GM12878 (cell line): ENCODE data around the gene AK8. TPM values are rescaled to one million over a fixed set of nuclear protein-coding genes. Genes with fewer than 3 reads are reported as not detected.

Source experiments
- ATAC-seq: fragments of 200-7000 bp; cut with Tn5 transposase; 3 replicates; pipeline ENCODE4 v1.9.1; 2020; ENCODE audit warnings: mild to moderate bottlenecking, moderate library complexity
- BruUV-seq: library from RNA; stranded (reverse); fragments of 400-500 nt; replicated peaks from 2 replicates; lab custom pipeline; 2021; lab: Mats Ljungman, UMichigan
- CTCF ChIA-PET: fragments of 300-600 bp; sonication (Branson Sonifier 250); formaldehyde crosslinking; extraction: SDS; loops from one replicate; lab custom pipeline; 2021; ENCODE audit warnings: inconsistent platforms; lab: Yijun Ruan, JAX
- POLR2A ChIA-PET: fragments of 350-600 bp; formaldehyde crosslinking; extraction: SDS; loops from one replicate; lab custom pipeline; 2021; ENCODE audit warnings: inconsistent platforms; lab: Charles Lee
- RAD21 ChIA-PET: fragments of 300-600 bp; sonication (Branson Sonifier 250); formaldehyde crosslinking; loops from one replicate; lab custom pipeline; 2023; ENCODE audit warnings: antibody characterized with exemption; ENCODE audit not compliant: unreplicated experiment; lab: Charles Lee
- SMC1A ChIA-PET: fragments of 300-600 bp; sonication (Branson Sonifier 250); formaldehyde crosslinking; loops from one replicate; lab custom pipeline; 2023; ENCODE audit not compliant: unreplicated experiment, uncharacterized antibody; lab: Charles Lee
- DNase-seq: peaks from one replicate; pipeline ENCODE4 v3.0.0-alpha.2; 2011; ENCODE audit warnings: low read depth, low spot score
- FAIRE-seq: peaks from 3 replicates; lab custom pipeline; 2011; peaks lifted over from hg19 to GRCh38; lab: Jason Lieb, UNC
- H2AFZ ChIP-seq: 2 replicates; pipeline ENCODE4 v1.6.0; 2011; ENCODE audit warnings: low read depth, low read length, control low read depth; ENCODE audit not compliant: control insufficient read depth
- H3K27ac ChIP-seq: 2 replicates; pipeline ENCODE4 v1.5.1; 2011; ENCODE audit warnings: control low read depth; ENCODE audit not compliant: control insufficient read depth, insufficient read depth
- H3K27me3 ChIP-seq, 2 experiments: replicated peaks in 1 of 2; 2 replicates each; pipeline versions ENCODE4 v1.6.0 to v1.6.1; 2011; ENCODE audit warnings: low read length in 1 of 2; ENCODE audit not compliant: control insufficient read depth in 2 of 2, insufficient read depth in 2 of 2
- H3K36me3 ChIP-seq, 2 experiments: 2 replicates each; pipeline ENCODE4 v1.5.1; 2011; ENCODE audit warnings: low read length in 1 of 2; ENCODE audit not compliant: control insufficient read depth in 2 of 2, insufficient read depth in 2 of 2
- H3K4me1 ChIP-seq: 2 replicates; pipeline ENCODE4 v1.6.1; 2011; ENCODE audit warnings: mild to moderate bottlenecking, low read length, moderate library complexity, mixed read lengths; ENCODE audit not compliant: control insufficient read depth, insufficient read depth
- H3K4me2 ChIP-seq: 2 replicates; pipeline ENCODE4 v1.6.0; 2011; ENCODE audit warnings: control low read depth; ENCODE audit not compliant: control insufficient read depth, insufficient read depth
- H3K4me3 ChIP-seq: fragments of 200-600 bp; sonication (generic); 2 replicates; pipeline ENCODE4 v1.5.1; 2016
- H3K79me2 ChIP-seq: 2 replicates; pipeline ENCODE4 v1.6.0; 2011; ENCODE audit warnings: low read length; ENCODE audit not compliant: control insufficient read depth, insufficient read depth
- H3K9ac ChIP-seq: 2 replicates; pipeline ENCODE4 v1.8.0; 2011; ENCODE audit warnings: low read length, control low read depth, mixed read lengths; ENCODE audit not compliant: control insufficient read depth, insufficient read depth
- H3K9me3 ChIP-seq: replicated peaks from 3 replicates; pipeline ENCODE4 v1.5.1; 2011; ENCODE audit warnings: mild to moderate bottlenecking, low read length; ENCODE audit not compliant: control insufficient read depth, insufficient read depth
- H4K20me1 ChIP-seq: 2 replicates; pipeline ENCODE4 v1.6.0; 2011; ENCODE audit not compliant: control insufficient read depth, insufficient read depth
- ATF2 ChIP-seq: IDR thresholded peaks from 2 replicates; pipeline ENCODE4 v1.6.1; 2012; ENCODE audit warnings: low read length, inconsistent platforms
- BMI1 ChIP-seq: fragments of 450-650 bp; IDR thresholded peaks from 2 replicates; pipeline ENCODE4 v1.6.1; 2016; ENCODE audit warnings: mild to moderate bottlenecking, moderate library complexity, borderline replicate concordance
- CBFB ChIP-seq: IDR thresholded peaks from 2 replicates; pipeline ENCODE4 v1.6.1; 2016; ENCODE audit warnings: antibody characterized with exemption, low read depth
- EGR1 ChIP-seq, 2 experiments: IDR thresholded peaks; 1 replicate in 1 of 2; 2 replicates in 1 of 2; pipeline ENCODE4 v1.6.1; 2011 to 2012; ENCODE audit warnings: low read depth in 2 of 2, low read length in 2 of 2, borderline replicate concordance in 1 of 2, mild to moderate bottlenecking in 1 of 2, moderate library complexity in 1 of 2
- MEF2A ChIP-seq: IDR thresholded peaks from 2 replicates; pipeline ENCODE4 v1.6.1; 2011; ENCODE audit warnings: low read depth, mild to moderate bottlenecking, low read length, moderate library complexity; ENCODE audit not compliant: insufficient read depth
- NBN ChIP-seq: fragments of 450-650 bp; IDR thresholded peaks from 2 replicates; pipeline ENCODE4 v1.6.1; 2016
- PKNOX1 ChIP-seq: fragments of 450-650 bp; IDR thresholded peaks from 2 replicates; pipeline ENCODE4 v1.6.1; 2016; ENCODE audit warnings: mild to moderate bottlenecking
- RAD21 ChIP-seq: IDR thresholded peaks from 2 replicates; pipeline ENCODE4 v1.6.1; 2011; ENCODE audit warnings: mild to moderate bottlenecking, low read depth, low read length, moderate library complexity; ENCODE audit not compliant: insufficient read depth
- RB1 ChIP-seq: fragments of 450-650 bp; formaldehyde crosslinking; IDR thresholded peaks from 2 replicates; pipeline ENCODE4 v1.6.1; 2017; ENCODE audit warnings: mild to moderate bottlenecking, borderline replicate concordance
- WGBS: methylation state at CpG from one replicate; pipeline ENCODE4 v1.1.6; 2016; ENCODE audit warnings: low lambda C conversion rate; ENCODE audit not compliant: insufficient replicate concordance, insufficient coverage; ENCODE audit errors: missing lambda C conversion rate; 5-methylcytosine and 5-hydroxymethylcytosine counted together
- in situ Hi-C: fragments of 300-500 bp; cut with MboI; formaldehyde crosslinking; loops from 9 replicates; pipeline ENCODE4 v1.14.3; 2018; ENCODE audit warnings: mixed read lengths
- intact Hi-C: fragments of 100-400 bp; cut with micrococcal nuclease; formaldehyde crosslinking; loops from one replicate; pipeline ENCODE4 v1.14.2; 2022; ENCODE audit not compliant: unreplicated experiment
- polyA plus RNA-seq, 11 experiments: library from polyadenylated mRNA; depleted of rRNA in 4 of 11; unstranded in 6 of 11; stranded (reverse) in 5 of 11; fragments of >200 nt; fragmentation: Nextera tagmentation in 4 of 11; fragmentation: Illumina TruSeq in 1 of 11; extraction: Ambion mirVana in 4 of 11; extraction: Trizol in 1 of 11; gene quantifications; 1 replicate in 1 of 11; 2 replicates in 10 of 11; pipeline versions ENCODE4 v1.2.1 to v1.2.3, GENCODE V29; 2011 to 2016; ENCODE audit warnings: inconsistent platforms in 2 of 11, missing spikeins in 2 of 11, low read depth in 1 of 11
- total RNA-seq, 4 experiments: library from RNA; depleted of rRNA in 3 of 4; stranded (reverse); fragments of >200 nt in 3 of 4; fragmentation: Illumina TruSeq in 1 of 4; extraction: Trizol in 1 of 4; gene quantifications; 2 replicates each; pipeline versions ENCODE4 v1.2.1 to v1.2.3, GENCODE V29; 2013 to 2021
- TF ChIP-seq, protein P1 (sequence below): fragments of 450-650 bp; IDR thresholded peaks from 2 replicates; pipeline ENCODE4 v1.6.1; 2017; ENCODE audit warnings: mild to moderate bottlenecking, moderate library complexity
- TF ChIP-seq, protein P2 (sequence below): fragments of 450-650 bp; formaldehyde crosslinking; IDR thresholded peaks from 2 replicates; pipeline ENCODE4 v1.5.0; 2022; ENCODE audit warnings: mild to moderate bottlenecking, missing genetic modification characterization

The AK8 gene
- total and polyA plus RNA-seq, 10 of the 15 experiments (the other 5 are each of a cell fraction or from before 2014, with no cell fraction given): 0.03 to 0.12 (median 0.06) TPM; not detected in 5

DNA sequence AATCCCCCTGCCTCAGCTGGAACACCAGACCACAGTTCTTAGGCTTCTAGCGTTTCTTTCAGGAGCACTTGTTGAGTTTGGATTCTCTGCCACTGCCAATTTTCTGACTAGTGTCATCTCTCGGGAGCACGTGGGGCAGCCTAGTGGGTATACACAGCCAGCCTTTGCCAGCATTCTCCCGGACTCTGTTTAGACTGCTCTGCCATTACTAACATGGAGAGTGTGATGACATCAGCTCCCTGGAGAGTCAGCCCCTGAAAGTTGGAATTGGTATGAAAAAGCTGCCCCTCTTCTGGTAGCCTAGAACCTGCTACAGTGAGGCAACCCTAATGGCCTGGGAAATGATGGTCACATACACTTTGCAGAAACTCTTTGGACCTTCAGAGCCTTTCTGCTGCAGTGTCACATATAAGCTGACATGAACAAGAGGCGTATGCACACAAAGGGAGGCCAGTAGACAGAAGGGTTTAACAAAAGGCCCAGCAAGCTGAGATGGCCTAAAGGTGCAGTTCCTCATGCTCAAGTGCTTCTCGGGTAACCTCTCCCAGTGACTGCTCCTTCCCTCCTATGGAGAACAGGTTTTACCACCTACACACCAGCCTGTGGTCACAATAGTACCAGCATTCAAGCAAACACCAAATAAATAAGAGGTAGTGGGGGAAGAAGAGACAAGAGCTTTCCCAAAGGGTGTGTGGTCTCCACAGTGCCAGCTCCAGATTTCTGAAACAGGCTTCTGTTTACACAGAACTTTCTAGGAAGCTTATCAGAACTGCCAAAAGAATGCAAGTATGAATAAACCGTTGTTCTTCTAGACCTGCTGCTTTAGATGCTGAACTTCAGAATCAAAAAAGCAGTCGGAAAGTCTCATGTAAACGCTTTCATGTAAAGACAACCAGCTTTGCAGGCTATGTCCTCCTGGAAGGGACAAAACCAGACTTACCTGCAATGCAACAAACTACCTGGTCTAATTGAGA is 17.1 kb upstream of the AK8 start:
- H3K4me2 ChIP-seq: no peak overlapping the region
- intact Hi-C loops: no loop called here
- H3K4me1 ChIP-seq: no peaks in the 10 kb centered on the region
- ATAC-seq: no peak
- H3K9me3 ChIP-seq: no peaks in the 10 kb centered on the region
- no peak overlapping the region for H2AFZ ChIP-seq
- in situ Hi-C loops: no loop called here
- H3K9ac ChIP-seq: no peak overlapping the region
- TF ChIP-seq, protein P1, sequence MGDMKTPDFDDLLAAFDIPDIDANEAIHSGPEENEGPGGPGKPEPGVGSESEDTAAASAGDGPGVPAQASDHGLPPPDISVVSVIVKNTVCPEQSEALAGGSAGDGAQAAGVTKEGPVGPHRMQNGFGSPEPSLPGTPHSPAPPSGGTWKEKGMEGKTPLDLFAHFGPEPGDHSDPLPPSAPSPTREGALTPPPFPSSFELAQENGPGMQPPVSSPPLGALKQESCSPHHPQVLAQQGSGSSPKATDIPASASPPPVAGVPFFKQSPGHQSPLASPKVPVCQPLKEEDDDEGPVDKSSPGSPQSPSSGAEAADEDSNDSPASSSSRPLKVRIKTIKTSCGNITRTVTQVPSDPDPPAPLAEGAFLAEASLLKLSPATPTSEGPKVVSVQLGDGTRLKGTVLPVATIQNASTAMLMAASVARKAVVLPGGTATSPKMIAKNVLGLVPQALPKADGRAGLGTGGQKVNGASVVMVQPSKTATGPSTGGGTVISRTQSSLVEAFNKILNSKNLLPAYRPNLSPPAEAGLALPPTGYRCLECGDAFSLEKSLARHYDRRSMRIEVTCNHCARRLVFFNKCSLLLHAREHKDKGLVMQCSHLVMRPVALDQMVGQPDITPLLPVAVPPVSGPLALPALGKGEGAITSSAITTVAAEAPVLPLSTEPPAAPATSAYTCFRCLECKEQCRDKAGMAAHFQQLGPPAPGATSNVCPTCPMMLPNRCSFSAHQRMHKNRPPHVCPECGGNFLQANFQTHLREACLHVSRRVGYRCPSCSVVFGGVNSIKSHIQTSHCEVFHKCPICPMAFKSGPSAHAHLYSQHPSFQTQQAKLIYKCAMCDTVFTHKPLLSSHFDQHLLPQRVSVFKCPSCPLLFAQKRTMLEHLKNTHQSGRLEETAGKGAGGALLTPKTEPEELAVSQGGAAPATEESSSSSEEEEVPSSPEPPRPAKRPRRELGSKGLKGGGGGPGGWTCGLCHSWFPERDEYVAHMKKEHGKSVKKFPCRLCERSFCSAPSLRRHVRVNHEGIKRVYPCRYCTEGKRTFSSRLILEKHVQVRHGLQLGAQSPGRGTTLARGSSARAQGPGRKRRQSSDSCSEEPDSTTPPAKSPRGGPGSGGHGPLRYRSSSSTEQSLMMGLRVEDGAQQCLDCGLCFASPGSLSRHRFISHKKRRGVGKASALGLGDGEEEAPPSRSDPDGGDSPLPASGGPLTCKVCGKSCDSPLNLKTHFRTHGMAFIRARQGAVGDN: no peak
- TF ChIP-seq EGR1 (IDR thresholded peaks at IDR 0.05; ENCODE audit: borderline replicate concordance in 1 of 2, low read depth in 2 of 2, low read length in 2 of 2) (no peak), RB1 (no peak), BMI1 (no peak), PKNOX1 (no peak), MEF2A (no peak), CBFB (no peak), ATF2 (no peak), NBN (no peak), RAD21 (no peak)
- TF ChIP-seq, protein P2, sequence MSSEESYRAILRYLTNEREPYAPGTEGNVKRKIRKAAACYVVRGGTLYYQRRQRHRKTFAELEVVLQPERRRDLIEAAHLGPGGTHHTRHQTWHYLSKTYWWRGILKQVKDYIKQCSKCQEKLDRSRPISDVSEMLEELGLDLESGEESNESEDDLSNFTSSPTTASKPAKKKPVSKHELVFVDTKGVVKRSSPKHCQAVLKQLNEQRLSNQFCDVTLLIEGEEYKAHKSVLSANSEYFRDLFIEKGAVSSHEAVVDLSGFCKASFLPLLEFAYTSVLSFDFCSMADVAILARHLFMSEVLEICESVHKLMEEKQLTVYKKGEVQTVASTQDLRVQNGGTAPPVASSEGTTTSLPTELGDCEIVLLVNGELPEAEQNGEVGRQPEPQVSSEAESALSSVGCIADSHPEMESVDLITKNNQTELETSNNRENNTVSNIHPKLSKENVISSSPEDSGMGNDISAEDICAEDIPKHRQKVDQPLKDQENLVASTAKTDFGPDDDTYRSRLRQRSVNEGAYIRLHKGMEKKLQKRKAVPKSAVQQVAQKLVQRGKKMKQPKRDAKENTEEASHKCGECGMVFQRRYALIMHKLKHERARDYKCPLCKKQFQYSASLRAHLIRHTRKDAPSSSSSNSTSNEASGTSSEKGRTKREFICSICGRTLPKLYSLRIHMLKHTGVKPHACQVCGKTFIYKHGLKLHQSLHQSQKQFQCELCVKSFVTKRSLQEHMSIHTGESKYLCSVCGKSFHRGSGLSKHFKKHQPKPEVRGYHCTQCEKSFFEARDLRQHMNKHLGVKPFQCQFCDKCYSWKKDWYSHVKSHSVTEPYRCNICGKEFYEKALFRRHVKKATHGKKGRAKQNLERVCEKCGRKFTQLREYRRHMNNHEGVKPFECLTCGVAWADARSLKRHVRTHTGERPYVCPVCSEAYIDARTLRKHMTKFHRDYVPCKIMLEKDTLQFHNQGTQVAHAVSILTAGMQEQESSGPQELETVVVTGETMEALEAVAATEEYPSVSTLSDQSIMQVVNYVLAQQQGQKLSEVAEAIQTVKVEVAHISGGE (CRISPR knock-in tag): no peak
- TF ChIP-seq, all 136 proteins: peak for 0
- no TSS peak for BruUV-seq
- ChIA-PET RAD21 (no interaction called here), POLR2A (no interaction called here), SMC1A (interaction anchor here (0.7 to 1.2 kb wide), 2 partner anchors 13 to 24 kb away, joined by 3 read pairs; no protein-coding TSS in a partner anchor), CTCF (interaction anchor here (0.6 to 2.2 kb wide), 3 partner anchors 10 to 1135 kb away, joined by 3 to 9 read pairs (median 3); no protein-coding TSS in a partner anchor)
- Histone ChIP-seq H3K4me3 (no peak overlapping the region), H4K20me1 (no peaks in the 10 kb centered on the region), H3K27ac (no peak overlapping the region), H3K27me3 (no peaks in the 10 kb centered on the region), H3K36me3 (peaks cover 2 to 10% of the 10 kb centered on the region in 2 experiments), H3K79me2 (no peaks in the 10 kb centered on the region)
- FAIRE-seq: no peak
- no peak for DNase-seq
- 82% methylated on average over 9 of the region's 9 CpGs for WGBS
